D721Med (cell line): Measurements from ENCODE around the gene PADI3.

Source experiments
- DNase-seq: peaks from one replicate; pipeline ENCODE4 v3.0.0; 2011; ENCODE audit warnings: low spot score; ENCODE audit not compliant: insufficient read length
- FAIRE-seq: peaks from 2 replicates; lab custom pipeline; 2011; peaks lifted over from hg19 to GRCh38; lab: Jason Lieb, UNC
- CTCF ChIP-seq: IDR thresholded peaks from 2 replicates; pipeline ENCODE4 v1.5.1; 2012; ENCODE audit warnings: mild to moderate bottlenecking, control low read depth; ENCODE audit not compliant: insufficient read depth; ENCODE audit errors: missing control alignments

The PADI3 gene

GRCh38 chr1:17289721-17290120 is 40.8 kb downstream of the PADI3 start:
- TF ChIP-seq CTCF: no peak
- DNase-seq (no peak), FAIRE-seq (no peak)

- DNase-seq (no peak), FAIRE-seq (no peak)
- TF ChIP-seq CTCF: no peak
These were observed 41.7 kb downstream of the PADI3 start for GRCh38 chr1:17290553-17290952.

DNA sequence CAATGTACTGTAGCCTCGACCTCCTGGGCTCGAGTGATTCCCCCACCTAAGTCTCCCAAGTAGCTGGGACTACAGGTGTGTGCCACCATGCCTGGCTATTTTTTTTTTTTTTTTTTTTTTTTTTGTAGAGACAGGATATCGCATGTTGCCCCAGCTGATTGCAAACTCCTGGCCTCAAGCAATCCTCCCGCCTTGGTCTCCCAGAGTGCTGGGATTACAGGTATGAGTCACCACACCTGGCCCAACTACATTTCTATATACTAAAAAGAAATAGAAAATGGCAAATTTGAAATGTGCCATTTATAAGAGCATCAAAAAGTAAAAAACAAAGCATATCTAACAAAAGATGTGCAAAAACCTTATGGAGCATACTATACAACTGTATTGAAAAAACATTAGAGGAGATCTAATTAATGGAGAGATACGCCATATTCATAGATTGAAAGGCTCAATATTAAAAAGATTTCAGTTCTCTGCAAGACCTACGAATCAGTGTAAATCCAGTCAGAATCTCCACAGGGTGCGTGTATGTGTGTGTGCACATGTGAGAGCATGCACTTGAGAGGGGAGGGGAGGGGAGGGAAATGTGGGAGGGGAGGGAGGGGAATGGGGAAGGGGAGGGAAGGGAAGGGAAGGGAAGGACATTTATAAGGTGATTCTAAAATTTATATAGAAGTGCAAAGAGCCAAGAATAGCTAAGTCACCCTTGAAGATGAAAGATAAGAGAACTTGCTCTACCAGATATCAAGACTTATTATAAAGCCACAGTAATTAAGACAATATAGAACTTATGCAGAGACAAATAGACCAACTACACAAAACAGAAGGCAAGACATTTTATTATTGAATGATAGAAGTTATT is 43.6 kb downstream of the PADI3 start:
- TF ChIP-seq CTCF: no peak

DNA sequence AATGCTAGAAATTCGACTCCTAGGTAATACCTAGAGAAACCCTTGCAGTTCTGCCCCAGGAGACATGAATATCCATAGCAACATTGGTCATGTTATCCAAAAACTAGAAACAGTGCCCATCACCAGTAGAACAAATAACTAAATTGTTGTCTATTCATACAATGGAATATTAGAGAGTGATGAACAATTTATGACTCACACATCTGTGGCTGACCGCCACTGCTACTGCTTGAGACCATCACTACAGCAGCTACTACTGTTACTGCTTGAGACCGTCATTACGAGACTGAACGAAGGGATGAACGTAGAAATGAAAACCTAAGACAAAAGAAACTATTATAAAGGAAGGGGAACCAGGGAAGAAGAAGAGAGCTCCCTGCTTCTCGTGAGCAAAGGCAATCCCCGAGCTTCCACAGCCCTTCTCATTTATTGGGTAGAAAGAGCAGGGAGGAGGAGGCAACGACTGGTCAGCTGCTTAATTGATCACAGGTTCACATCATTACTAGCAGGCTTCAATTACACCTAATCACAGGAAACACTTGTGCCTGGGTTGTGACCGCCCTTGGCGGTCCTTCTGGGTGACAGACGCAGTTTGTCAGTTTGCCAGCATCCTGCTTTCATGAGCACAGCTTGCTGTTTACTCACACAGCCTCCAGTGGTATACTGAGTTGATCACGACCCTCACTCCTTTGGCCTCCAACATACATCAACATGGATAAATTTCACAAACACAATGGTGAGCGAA is 45.0 kb downstream of the PADI3 start:
- DNase-seq: no peak
- no peak for TF ChIP-seq CTCF
- no peak for FAIRE-seq

More for the DNA sequence above, 43.6 kb downstream of the PADI3 start:
- FAIRE-seq (no peak), DNase-seq (no peak)

- FAIRE-seq (no peak), DNase-seq (no peak)
- TF ChIP-seq CTCF: no peak
These were observed 46.4 kb downstream of the PADI3 start for GRCh38 chr1:17295292-17295691.

- no peak for FAIRE-seq
- DNase-seq: no peak
- TF ChIP-seq CTCF: no peak
These were observed 47.2 kb downstream of the PADI3 start for GRCh38 chr1:17296086-17296485.

- no peak for DNase-seq
- FAIRE-seq: no peak
- no peak for TF ChIP-seq CTCF
These were observed 49.1 kb downstream of the PADI3 start for GRCh38 chr1:17297991-17298390.
